Panc1 (cell line): ENCODE measurements around the gene GTF2H1. TPM values are rescaled to one million over a fixed set of nuclear protein-coding genes. Genes with fewer than 3 reads are reported as not detected.

Source experiments
- ATAC-seq: fragments of 200-7000 bp; cut with Tn5 transposase; 2 replicates; pipeline ENCODE4 v1.9.1; 2020; ENCODE audit warnings: mild to moderate bottlenecking, moderate library complexity
- BruUV-seq: library from RNA; stranded (reverse); fragments of 400-500 nt; replicated peaks from 2 replicates; lab custom pipeline; 2021; lab: Mats Ljungman, UMichigan
- CTCF ChIA-PET: fragments of 300-600 bp; sonication (Branson Sonifier 250); formaldehyde crosslinking; loops from one replicate; lab custom pipeline; 2022; ENCODE audit warnings: antibody characterized with exemption; lab: Charles Lee
- POLR2A ChIA-PET: fragments of 300-600 bp; sonication (Branson Sonifier 250); formaldehyde crosslinking; loops from one replicate; lab custom pipeline; 2022; ENCODE audit warnings: antibody characterized with exemption; lab: Charles Lee
- DNase-seq: peaks from one replicate; pipeline ENCODE4 v3.0.0-alpha.2; 2010; ENCODE audit warnings: low read depth, low spot score
- H3K27ac ChIP-seq: 2 replicates; pipeline ENCODE4 v1.5.1; 2011; ENCODE audit warnings: mild to moderate bottlenecking, low read length, inconsistent platforms
- H3K27me3 ChIP-seq: fragments of 200-500 bp; sonication (Bioruptor generic); 2 replicates; pipeline ENCODE4 v1.6.0; 2014; ENCODE audit warnings: low read length, inconsistent platforms; ENCODE audit not compliant: control insufficient read depth, insufficient read depth
- H3K36me3 ChIP-seq: fragments of 200-500 bp; sonication (Bioruptor generic); 2 replicates; pipeline ENCODE4 v1.5.1; 2014; ENCODE audit warnings: inconsistent platforms, mild to moderate bottlenecking, low read length, moderate library complexity; ENCODE audit not compliant: control insufficient read depth, insufficient read depth
- H3K4me1 ChIP-seq: 2 replicates; pipeline ENCODE4 v1.5.1; 2011; ENCODE audit warnings: inconsistent platforms, mild to moderate bottlenecking, low read length, moderate library complexity; ENCODE audit not compliant: control insufficient read depth, insufficient read depth
- H3K4me3 ChIP-seq, 2 experiments: 2 replicates each; pipeline ENCODE4 v1.5.1; 2011 to 2012; ENCODE audit warnings: low read depth in 2 of 2, low read length in 2 of 2, mild to moderate bottlenecking in 2 of 2, inconsistent platforms in 1 of 2, moderate library complexity in 1 of 2
- H3K9me3 ChIP-seq: fragments of 200-500 bp; sonication (Bioruptor generic); 2 replicates; pipeline ENCODE4 v1.5.1; 2014; ENCODE audit warnings: low read depth, mild to moderate bottlenecking, inconsistent platforms, low read length, moderate library complexity; ENCODE audit not compliant: control insufficient read depth, insufficient read depth
- POLR2AphosphoS5 ChIP-seq: IDR thresholded peaks from 2 replicates; pipeline ENCODE4 v1.6.1; 2012; ENCODE audit warnings: mild to moderate bottlenecking, low read depth, low read length, moderate library complexity
- SIN3A ChIP-seq: IDR thresholded peaks from 2 replicates; pipeline ENCODE4 v1.6.1; 2012; ENCODE audit warnings: low read depth, mild to moderate bottlenecking, low read length, moderate library complexity, borderline replicate concordance; ENCODE audit not compliant: insufficient read depth
- TCF7L2 ChIP-seq: IDR thresholded peaks from 2 replicates; pipeline ENCODE4 v1.6.1; 2011; ENCODE audit warnings: mild to moderate bottlenecking, low read depth, low read length, inconsistent platforms
- in situ Hi-C: cut with HindIII; loops from 2 replicates; pipeline ENCODE4 v1.10.0; 2016; ENCODE audit warnings: low sequenced_read_pairs, low pct_unique_long_range_greater_than_20kb
- intact Hi-C: fragments of 100-400 bp; cut with micrococcal nuclease; formaldehyde crosslinking; loops from one replicate; pipeline ENCODE4 v1.10.0; 2022; ENCODE audit not compliant: unreplicated experiment
- total RNA-seq: library from RNA; stranded (reverse); gene quantifications from one replicate; pipeline ENCODE4 v1.2.1, GENCODE V29; 2021; ENCODE audit not compliant: unreplicated experiment
- TF ChIP-seq, protein P1 (sequence below): fragments of 450-650 bp; IDR thresholded peaks from 2 replicates; pipeline ENCODE4 v1.5.1; 2017; ENCODE audit warnings: mild to moderate bottlenecking
- TF ChIP-seq, protein P2 (sequence below), 2 experiments: IDR thresholded peaks; 2 replicates each; pipeline ENCODE4 v1.6.1; 2011 to 2012; ENCODE audit warnings: low read depth in 2 of 2, control low read depth in 1 of 2, low read length in 1 of 2, mild to moderate bottlenecking in 1 of 2, moderate library complexity in 1 of 2; ENCODE audit not compliant: insufficient read depth in 1 of 2

Gene GTF2H1
- total RNA-seq, 1 experiment from 2014 or later, result 60.6 TPM

DNA sequence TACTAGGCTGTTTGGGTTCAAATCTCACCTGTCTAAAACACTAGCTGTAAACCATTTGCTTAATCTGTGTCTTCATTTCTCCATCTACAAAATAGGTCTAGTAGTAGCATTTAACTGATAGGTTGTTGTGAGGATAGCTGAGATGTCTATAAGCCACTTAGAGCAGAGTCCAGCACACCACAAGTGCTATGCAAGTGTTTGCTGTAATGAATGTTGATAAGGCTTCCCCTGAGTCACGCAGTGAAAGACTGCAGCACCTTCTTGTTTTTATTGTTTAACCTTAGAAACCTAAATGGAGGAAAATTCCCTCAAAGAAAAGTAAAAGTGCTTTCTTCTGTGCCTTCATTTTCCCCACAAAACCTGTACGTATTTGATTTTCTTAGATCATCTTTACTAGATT is 48.9 kb downstream of the GTF2H1 start:
- DNase-seq, result no peak
- Histone ChIP-seq H3K4me3 (no peak overlapping the region), H3K9me3 (no peaks in the 10 kb centered on the region), H3K36me3 (peaks cover 5% of the 10 kb centered on the region; the same call in 1 of the 2 replicates), H3K4me1 (no peaks in the 10 kb centered on the region), H3K27me3 (no peaks in the 10 kb centered on the region), H3K27ac (no peak overlapping the region)
- no TSS peak for BruUV-seq
- ChIA-PET POLR2A (no interaction called here), CTCF (no interaction called here)
- ATAC-seq, result no peak
- in situ Hi-C loops (no loop called here), intact Hi-C loops (no loop called here)
- TF ChIP-seq SIN3A, result no peak
- no peak for TF ChIP-seq POLR2AphosphoS5
- TF ChIP-seq TCF7L2, result no peak
- TF ChIP-seq, protein P1, sequence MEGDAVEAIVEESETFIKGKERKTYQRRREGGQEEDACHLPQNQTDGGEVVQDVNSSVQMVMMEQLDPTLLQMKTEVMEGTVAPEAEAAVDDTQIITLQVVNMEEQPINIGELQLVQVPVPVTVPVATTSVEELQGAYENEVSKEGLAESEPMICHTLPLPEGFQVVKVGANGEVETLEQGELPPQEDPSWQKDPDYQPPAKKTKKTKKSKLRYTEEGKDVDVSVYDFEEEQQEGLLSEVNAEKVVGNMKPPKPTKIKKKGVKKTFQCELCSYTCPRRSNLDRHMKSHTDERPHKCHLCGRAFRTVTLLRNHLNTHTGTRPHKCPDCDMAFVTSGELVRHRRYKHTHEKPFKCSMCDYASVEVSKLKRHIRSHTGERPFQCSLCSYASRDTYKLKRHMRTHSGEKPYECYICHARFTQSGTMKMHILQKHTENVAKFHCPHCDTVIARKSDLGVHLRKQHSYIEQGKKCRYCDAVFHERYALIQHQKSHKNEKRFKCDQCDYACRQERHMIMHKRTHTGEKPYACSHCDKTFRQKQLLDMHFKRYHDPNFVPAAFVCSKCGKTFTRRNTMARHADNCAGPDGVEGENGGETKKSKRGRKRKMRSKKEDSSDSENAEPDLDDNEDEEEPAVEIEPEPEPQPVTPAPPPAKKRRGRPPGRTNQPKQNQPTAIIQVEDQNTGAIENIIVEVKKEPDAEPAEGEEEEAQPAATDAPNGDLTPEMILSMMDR, result no peak
- TF ChIP-seq, protein P2, sequence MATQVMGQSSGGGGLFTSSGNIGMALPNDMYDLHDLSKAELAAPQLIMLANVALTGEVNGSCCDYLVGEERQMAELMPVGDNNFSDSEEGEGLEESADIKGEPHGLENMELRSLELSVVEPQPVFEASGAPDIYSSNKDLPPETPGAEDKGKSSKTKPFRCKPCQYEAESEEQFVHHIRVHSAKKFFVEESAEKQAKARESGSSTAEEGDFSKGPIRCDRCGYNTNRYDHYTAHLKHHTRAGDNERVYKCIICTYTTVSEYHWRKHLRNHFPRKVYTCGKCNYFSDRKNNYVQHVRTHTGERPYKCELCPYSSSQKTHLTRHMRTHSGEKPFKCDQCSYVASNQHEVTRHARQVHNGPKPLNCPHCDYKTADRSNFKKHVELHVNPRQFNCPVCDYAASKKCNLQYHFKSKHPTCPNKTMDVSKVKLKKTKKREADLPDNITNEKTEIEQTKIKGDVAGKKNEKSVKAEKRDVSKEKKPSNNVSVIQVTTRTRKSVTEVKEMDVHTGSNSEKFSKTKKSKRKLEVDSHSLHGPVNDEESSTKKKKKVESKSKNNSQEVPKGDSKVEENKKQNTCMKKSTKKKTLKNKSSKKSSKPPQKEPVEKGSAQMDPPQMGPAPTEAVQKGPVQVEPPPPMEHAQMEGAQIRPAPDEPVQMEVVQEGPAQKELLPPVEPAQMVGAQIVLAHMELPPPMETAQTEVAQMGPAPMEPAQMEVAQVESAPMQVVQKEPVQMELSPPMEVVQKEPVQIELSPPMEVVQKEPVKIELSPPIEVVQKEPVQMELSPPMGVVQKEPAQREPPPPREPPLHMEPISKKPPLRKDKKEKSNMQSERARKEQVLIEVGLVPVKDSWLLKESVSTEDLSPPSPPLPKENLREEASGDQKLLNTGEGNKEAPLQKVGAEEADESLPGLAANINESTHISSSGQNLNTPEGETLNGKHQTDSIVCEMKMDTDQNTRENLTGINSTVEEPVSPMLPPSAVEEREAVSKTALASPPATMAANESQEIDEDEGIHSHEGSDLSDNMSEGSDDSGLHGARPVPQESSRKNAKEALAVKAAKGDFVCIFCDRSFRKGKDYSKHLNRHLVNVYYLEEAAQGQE (IDR thresholded peaks at IDR 0.05; ENCODE audit: insufficient read depth in 1 of 2, low read depth in 2 of 2, low read length in 1 of 2), result no peak

GRCh38 chr11:18372201-18372600 is 49.8 kb downstream of the GTF2H1 start:
- no peaks in the 10 kb centered on the region for H3K4me1 ChIP-seq
- POLR2A ChIA-PET, result no interaction called here

More at GRCh38 chr11:18372201-18372600, 49.8 kb downstream of the GTF2H1 start:
- Histone ChIP-seq H3K36me3 (no peaks in the 10 kb centered on the region), H3K27me3 (no peaks in the 10 kb centered on the region), H3K9me3 (no peaks in the 10 kb centered on the region), H3K27ac (no peak overlapping the region), H3K4me3 (no peak overlapping the region)
- intact Hi-C loops (no loop called here), in situ Hi-C loops (no loop called here)
- BruUV-seq, result no TSS peak
- CTCF ChIA-PET, result no interaction called here
- TF ChIP-seq TCF7L2, result no peak
- TF ChIP-seq POLR2AphosphoS5, result no peak
- TF ChIP-seq SIN3A, result no peak
- TF ChIP-seq, protein P2 (IDR thresholded peaks at IDR 0.05; ENCODE audit: insufficient read depth in 1 of 2, low read depth in 2 of 2, low read length in 1 of 2), result no peak
- no peak for DNase-seq
- no peak for ATAC-seq
